Measurements from ENCODE around the gene PPP2R3B. TPM values are rescaled to one million over a fixed set of nuclear protein-coding genes. Genes with fewer than 3 reads are reported as not detected.
"Not testable (repeated sequence)": the region's sequence is repeated elsewhere in the genome, so short reads cannot be mapped to it uniquely, and the experiment has no call there.

Gene PPP2R3B
- 29.1 and 34.9 TPM in 2 replicates for total RNA-seq

GRCh38 chrX:386768-387575 is at the start of gene PPP2R3B:
Gene PPP2R3B, minus strand, starts transcription at chrX:386907. Its CDS starts 216 bp downstream, at chrX:386691.
- intact Hi-C loops (cut with micrococcal nuclease) = loop anchor here (1.0 to 5.0 kb wide), 6 partner anchors 30 to 1066 kb away; partner anchors contain the start of genes ASMTL, GTPBP6, PLCXD1 and SLC25A6

GRCh38 chrX:435536-436122 is 48.9 kb upstream of the PPP2R3B start:
- intact Hi-C loops (cut with micrococcal nuclease) = no loop called here

- intact Hi-C loops (cut with micrococcal nuclease) = no loop called here
These were observed 48.2 kb upstream of the PPP2R3B start for GRCh38 chrX:434946-435345.

- intact Hi-C loops (cut with micrococcal nuclease) = no loop called here
These were observed 47.1 kb upstream of the PPP2R3B start for GRCh38 chrX:433771-434170.

- intact Hi-C loops (cut with micrococcal nuclease) = not testable (repeated sequence)
These were observed 46.0 kb upstream of the PPP2R3B start for GRCh38 chrX:432666-433065.

- intact Hi-C loops (cut with micrococcal nuclease) = no loop called here
These were observed 44.9 kb upstream of the PPP2R3B start for GRCh38 chrX:431492-432111.

GRCh38 chrX:431056-431455 is 44.3 kb upstream of the PPP2R3B start:
- intact Hi-C loops (cut with micrococcal nuclease) = no loop called here

- intact Hi-C loops (cut with micrococcal nuclease) = no loop called here
These were observed 42.6 kb upstream of the PPP2R3B start for GRCh38 chrX:429266-429825.

GRCh38 chrX:427812-428725 is 41.4 kb upstream of the PPP2R3B start:
- intact Hi-C loops (cut with micrococcal nuclease) = no loop called here

GRCh38 chrX:426881-427280 is 40.2 kb upstream of the PPP2R3B start:
- intact Hi-C loops (cut with micrococcal nuclease) = no loop called here

- intact Hi-C loops (cut with micrococcal nuclease) = no loop called here
These were observed 38.3 kb upstream of the PPP2R3B start for GRCh38 chrX:425056-425455.

GRCh38 chrX:421646-422391 is 35.1 kb upstream of the PPP2R3B start:
- intact Hi-C loops (cut with micrococcal nuclease) = no loop called here

- intact Hi-C loops (cut with micrococcal nuclease) = no loop called here
These were observed 34.0 kb upstream of the PPP2R3B start for GRCh38 chrX:420496-421223.

- intact Hi-C loops (cut with micrococcal nuclease) = no loop called here
These were observed 32.4 kb upstream of the PPP2R3B start for GRCh38 chrX:418927-419729.

GRCh38 chrX:415498-415897 is 28.8 kb upstream of the PPP2R3B start:
- intact Hi-C loops (cut with micrococcal nuclease) = not testable (repeated sequence)

- intact Hi-C loops (cut with micrococcal nuclease) = no loop called here
These were observed 26.9 kb upstream of the PPP2R3B start for GRCh38 chrX:413322-414201.

GRCh38 chrX:410296-410695 is 23.6 kb upstream of the PPP2R3B start:
- intact Hi-C loops (cut with micrococcal nuclease) = no loop called here

GRCh38 chrX:405149-405548 is 18.4 kb upstream of the PPP2R3B start:
- intact Hi-C loops (cut with micrococcal nuclease) = no loop called here
